T-helper 1 cell treated with Interleukin-12 subunit alpha and Interleukin-12 subunit beta and Interleukin-4 antibody, amounts not matched to agents 30 μg/mL and 1 μg/mL, for 36 hours (primary cell): ENCODE measurements around the gene MARCHF9.

Experiments used
- H3K27ac Mint-ChIP-seq: one replicate; pipeline ENCODE4 v1.8.0; 2021; ENCODE audit warnings: mild to moderate bottlenecking, mixed read lengths
- H3K27me3 Mint-ChIP-seq: one replicate; pipeline ENCODE4 v1.8.0; 2021; ENCODE audit warnings: low read depth, mixed read lengths
- H3K36me3 Mint-ChIP-seq: one replicate; pipeline ENCODE4 v1.8.0; 2021; ENCODE audit warnings: low read depth, mixed read lengths
- H3K4me1 Mint-ChIP-seq: one replicate; pipeline ENCODE4 v1.8.0; 2021; ENCODE audit warnings: low read depth, mixed read lengths
- H3K4me3 Mint-ChIP-seq: one replicate; pipeline ENCODE4 v1.8.0; 2021; ENCODE audit warnings: mild to moderate bottlenecking, moderate library complexity, mixed read lengths
- H3K9me3 Mint-ChIP-seq: one replicate; pipeline ENCODE4 v1.8.0; 2021; ENCODE audit warnings: mixed read lengths

Gene MARCHF9

DNA sequence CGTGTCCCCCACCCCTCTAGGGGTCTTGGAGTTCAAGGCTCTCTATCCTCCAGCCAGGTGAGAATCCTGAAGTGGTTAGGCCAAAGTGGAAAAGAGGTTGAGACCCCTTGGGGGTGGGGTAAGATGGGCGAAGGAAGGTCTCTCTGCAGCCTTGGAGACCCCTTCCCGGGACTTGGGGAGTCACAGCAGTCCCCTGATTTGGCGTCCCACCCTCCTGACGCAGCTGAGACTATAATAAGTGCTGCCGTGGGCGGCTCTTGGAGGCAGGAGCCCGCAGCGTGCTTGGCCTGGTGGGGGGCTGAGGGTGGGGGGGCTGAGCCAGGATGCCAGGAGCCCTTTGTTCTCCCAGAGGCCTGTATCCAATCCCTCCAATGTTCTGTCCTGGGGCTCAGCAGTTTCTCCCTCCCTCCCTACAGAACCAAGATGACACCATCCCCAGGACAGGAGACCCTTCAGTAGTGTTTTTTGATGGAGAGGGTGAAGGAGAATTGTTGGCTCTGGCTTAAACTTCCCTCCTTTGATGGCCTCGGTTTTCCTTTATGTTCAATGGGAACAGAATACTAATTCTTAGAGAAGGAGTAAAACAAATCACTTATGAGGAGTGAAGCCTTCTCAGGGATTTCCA is 14.9 kb upstream of the MARCHF9 start:
- Mint-ChIP-seq H3K4me1 (peaks cover 38% of the 10 kb centered on the region), H3K27me3 (no peaks in the 10 kb centered on the region), H3K9me3 (no peaks in the 10 kb centered on the region), H3K27ac (peak overlapping the region; percentile 6), H3K4me3 (peak overlapping the region; percentile 90), H3K36me3 (peaks cover 26% of the 10 kb centered on the region)

DNA sequence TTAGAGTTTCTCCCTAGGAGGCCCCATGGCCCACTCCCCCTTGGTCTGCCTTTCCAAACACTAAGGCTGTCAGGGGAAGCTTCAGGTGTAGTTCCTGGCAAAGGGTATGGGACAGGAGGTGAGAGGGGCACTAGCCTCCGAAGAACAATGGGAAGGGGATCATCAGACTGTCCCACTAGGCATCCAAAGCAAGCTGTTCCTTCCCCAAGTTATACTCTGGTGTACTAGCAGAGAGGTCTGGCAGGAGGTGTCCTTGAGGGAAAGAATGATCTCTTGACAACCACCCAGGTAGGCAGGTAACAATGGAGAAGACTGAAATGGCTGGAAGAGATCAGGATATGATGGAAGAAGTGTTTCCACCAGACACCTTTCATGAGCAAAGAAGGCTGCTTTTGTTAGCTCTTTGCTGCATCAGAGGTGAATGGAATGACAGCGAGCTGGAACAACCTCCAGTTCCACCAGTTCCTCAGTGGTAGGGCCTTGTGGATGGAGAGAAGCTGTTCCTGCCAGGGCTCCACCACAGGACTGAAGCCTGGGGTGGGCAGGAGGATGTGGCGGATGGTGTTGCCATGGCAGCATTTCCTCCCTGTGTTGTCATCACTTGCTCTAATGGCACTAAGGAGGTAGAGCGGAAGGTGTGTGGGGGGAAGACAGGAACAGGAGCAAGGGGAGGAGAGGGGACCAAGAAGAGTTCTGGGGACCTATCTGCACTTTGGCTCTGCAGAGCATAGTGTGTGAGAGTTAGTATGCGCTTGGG is 14.1 kb upstream of the MARCHF9 start:
- H3K9me3 Mint-ChIP-seq = no peaks in the 10 kb centered on the region
- no peaks in the 10 kb centered on the region for H3K27me3 Mint-ChIP-seq
- peak overlapping the region; percentile 90 for H3K4me3 Mint-ChIP-seq
- peaks cover 41% of the 10 kb centered on the region for H3K4me1 Mint-ChIP-seq
- peak overlapping the region; percentile 88 for H3K27ac Mint-ChIP-seq
- peaks cover 25% of the 10 kb centered on the region for H3K36me3 Mint-ChIP-seq

DNA sequence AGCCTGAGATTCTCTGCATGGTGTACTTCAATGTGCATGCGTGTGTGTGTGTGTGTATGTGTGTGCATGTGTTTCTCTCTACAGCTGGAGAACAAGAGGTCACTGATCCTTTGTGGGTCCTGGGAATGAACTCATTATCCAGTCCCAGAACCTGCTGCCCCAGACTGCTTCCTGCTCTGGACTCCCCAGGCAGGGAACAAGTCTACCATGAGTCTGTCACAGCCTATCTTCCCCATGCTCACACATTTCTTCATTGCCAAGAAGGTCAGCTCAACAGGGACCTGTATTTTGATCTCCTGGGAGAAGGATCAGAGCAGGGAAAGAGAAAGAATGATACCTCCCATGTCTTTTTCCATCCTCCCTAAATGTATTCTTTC is 13.5 kb upstream of the MARCHF9 start:
- no peaks in the 10 kb centered on the region for H3K9me3 Mint-ChIP-seq
- H3K4me1 Mint-ChIP-seq = peaks cover 47% of the 10 kb centered on the region
- H3K27ac Mint-ChIP-seq = peak overlapping the region; percentile 88
- peak overlapping the region; percentile 90 for H3K4me3 Mint-ChIP-seq
- H3K27me3 Mint-ChIP-seq = no peaks in the 10 kb centered on the region
- H3K36me3 Mint-ChIP-seq = peaks cover 28% of the 10 kb centered on the region

DNA sequence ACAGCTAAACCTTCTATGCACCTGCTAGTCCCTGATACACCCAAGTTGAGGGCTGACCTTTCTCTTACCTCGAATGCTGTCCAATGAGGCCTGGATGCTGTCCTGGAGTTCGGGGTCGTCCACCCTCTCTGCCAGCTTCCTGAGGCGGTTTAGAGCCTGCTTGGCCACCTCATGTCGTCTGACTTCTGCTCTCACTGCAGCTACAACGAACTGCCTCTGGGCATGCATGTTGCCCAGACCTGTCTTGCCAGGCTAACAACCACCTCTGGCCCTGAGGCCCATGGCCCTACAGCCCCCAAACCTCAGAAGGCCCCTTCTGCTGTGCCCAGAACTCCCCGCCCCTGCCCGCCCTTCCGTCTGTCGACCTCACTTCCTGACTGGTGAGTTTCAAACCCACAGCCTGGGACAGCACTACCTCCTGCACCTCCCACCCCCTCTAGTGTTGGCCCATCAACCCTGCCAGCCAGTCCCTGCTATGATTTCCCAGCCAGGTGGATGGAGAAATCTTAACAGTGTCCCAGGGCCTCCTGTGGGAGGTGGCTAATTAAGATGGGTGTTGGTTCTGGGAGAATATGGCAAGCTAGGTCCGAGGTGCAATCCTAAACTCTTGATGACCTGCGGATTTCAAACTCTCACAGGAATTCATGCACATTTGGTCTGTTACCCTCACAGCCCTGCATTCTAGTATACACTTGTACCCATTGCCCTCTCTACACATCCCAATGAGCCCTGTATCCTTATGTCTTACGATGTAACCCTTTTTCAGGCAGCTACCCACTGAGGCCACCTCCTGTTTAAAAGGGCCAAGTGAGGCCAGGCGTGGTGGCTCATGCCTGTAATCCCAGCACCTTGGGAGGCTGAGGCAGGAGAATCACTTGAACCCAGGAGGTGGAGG is 12.8 kb upstream of the MARCHF9 start:
- Mint-ChIP-seq H3K36me3 (peaks cover 26% of the 10 kb centered on the region), H3K4me3 (peak overlapping the region; percentile 90), H3K27ac (peak overlapping the region; percentile 88), H3K27me3 (no peaks in the 10 kb centered on the region), H3K9me3 (no peaks in the 10 kb centered on the region), H3K4me1 (peaks cover 46% of the 10 kb centered on the region)

DNA sequence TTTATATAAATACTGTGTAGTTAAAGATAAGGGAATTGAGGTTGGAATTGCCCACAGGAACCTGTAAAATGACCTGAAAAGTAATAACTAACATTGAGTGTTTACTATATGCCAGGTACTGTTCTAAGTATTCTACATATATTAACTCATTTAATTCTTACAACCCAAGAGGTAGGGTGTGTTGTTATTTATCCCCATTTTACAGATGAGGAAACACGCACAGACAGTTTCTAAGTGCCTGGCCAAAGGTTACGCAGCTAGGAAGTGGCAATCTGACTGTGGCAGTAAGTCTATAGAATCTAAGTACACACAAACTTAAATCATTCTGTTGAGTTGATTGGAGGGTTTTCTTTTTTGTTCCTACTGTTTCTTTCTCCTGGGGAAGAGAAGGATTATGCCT is 11.1 kb upstream of the MARCHF9 start:
- Mint-ChIP-seq H3K36me3 (peaks cover 34% of the 10 kb centered on the region), H3K4me1 (peaks cover 50% of the 10 kb centered on the region), H3K27ac (peak overlapping the region; percentile 97), H3K9me3 (no peaks in the 10 kb centered on the region), H3K4me3 (peak overlapping the region; percentile 88), H3K27me3 (no peaks in the 10 kb centered on the region)

DNA sequence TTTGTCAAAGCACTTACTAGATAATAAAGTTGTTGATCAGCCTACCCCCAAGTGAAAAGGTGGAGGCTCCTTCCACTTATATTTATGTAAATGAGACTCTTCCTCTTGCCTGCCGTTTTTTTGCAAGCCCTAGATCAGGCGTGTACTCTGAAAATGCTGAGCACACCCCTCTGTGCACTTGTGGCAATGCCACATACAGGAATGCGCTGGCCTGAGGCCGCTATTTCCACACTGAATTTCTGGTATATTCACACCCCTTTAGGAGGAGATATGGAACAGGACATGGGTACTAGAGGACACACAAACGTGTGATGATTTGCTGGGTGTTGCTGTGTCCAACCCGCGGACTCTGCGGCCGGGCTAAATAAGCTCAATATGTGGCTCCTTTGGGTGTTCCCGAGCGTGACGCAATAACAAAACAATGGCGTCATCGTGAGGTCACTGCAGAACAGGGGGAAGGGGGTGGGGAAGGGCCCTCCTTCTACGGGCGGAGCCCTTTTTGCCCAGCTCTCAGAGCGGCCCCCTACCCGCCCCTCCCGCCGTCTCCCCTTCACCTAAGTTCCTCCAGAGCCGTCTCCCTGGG is 10.6 kb upstream of the MARCHF9 start:
- H3K9me3 Mint-ChIP-seq = no peaks in the 10 kb centered on the region
- H3K36me3 Mint-ChIP-seq = peaks cover 34% of the 10 kb centered on the region
- peak overlapping the region; percentile 88 for H3K4me3 Mint-ChIP-seq
- peaks cover 46% of the 10 kb centered on the region for H3K4me1 Mint-ChIP-seq
- peak overlapping the region; percentile 97 for H3K27ac Mint-ChIP-seq
- H3K27me3 Mint-ChIP-seq = no peaks in the 10 kb centered on the region

DNA sequence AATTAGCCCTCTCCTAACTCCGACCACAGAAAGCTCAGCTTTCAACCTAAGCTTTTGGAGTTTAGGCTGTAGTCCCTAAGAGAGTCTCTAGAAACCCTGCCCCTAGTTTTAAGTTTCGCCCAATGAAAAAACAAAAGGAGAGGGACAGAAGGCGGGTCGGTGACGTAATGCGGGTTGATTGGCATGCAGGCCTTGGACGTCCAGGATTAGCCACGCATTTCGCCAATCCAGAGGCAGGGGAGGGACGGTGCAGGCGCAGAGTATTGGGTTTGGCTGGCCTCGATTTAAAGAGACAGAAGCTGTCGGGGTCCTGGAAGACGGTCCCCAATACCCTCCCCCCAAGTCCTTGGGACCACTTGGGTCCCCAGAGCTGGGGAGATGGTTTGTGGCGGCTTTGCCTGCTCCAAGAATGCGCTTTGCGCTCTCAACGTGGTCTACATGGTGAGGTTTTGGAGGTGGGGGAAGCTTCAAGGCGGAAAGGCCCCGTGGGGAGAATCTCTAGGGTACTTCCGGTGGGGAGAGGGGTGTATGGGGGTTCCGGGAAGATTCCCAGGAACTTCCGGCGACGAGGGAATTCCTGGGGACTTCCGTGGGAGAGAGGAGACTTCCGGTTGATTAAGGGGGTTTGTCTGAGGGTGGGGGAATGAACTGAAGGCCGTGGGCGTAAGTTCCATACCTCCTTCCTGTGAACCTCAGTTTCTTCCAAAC is 10.0 kb upstream of the MARCHF9 start, which contains the start of gene TSPAN31:
Gene TSPAN31 (plus strand): TSS at position 263 of the 708 bp plus-strand sequence. CDS start 116 bp downstream, at position 379.
- peak within 1 kb of the TSS; percentile 97 for H3K27ac Mint-ChIP-seq
- H3K36me3 Mint-ChIP-seq = peaks cover 32% of the 10 kb centered on the region
- H3K4me3 Mint-ChIP-seq = peak within 1 kb of the TSS; percentile 88
- no peaks in the 10 kb centered on the region for H3K9me3 Mint-ChIP-seq
- H3K27me3 Mint-ChIP-seq = no peaks in the 10 kb centered on the region
- peaks cover 42% of the 10 kb centered on the region for H3K4me1 Mint-ChIP-seq

DNA sequence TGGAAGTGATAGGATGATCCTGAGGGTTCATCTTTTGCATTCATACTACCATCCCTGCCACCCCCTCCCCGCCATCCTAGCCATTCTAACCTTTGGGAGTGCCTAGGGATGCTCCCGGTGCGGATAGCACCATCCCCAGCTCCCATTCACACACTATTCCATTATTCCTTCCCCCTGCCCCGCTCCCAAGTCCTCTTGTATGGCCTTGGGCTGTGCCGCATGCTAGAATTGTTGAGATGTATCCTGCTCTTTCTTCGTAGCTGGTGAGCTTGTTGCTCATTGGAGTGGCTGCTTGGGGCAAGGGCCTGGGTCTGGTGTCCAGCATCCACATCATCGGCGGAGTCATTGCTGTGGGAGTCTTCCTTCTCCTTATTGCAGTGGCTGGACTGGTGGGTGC is 9.4 kb upstream of the MARCHF9 start:
- no peaks in the 10 kb centered on the region for H3K27me3 Mint-ChIP-seq
- peaks cover 45% of the 10 kb centered on the region for H3K4me1 Mint-ChIP-seq
- peaks cover 36% of the 10 kb centered on the region for H3K36me3 Mint-ChIP-seq
- peak overlapping the region; percentile 88 for H3K4me3 Mint-ChIP-seq
- no peaks in the 10 kb centered on the region for H3K9me3 Mint-ChIP-seq
- H3K27ac Mint-ChIP-seq = peak overlapping the region; percentile 97

DNA sequence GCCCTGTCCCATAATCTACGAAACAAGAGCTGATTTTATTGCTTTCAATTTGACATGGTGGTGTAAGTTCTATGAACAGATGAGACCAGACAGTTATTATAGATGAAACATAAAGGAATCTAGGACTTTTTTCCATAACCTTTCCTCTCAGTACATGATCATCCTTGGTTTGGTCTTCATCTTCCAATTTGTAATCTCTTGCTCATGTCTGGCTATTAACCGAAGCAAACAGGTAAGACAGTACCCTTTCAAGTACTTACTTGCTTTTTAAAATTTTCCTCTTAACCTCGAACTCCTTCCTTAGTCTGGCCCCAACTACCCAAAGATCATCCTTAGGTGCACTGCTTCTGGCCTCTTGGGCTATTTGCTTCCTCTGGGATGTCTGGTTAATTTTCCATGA is 8.9 kb upstream of the MARCHF9 start:
- H3K9me3 Mint-ChIP-seq = no peaks in the 10 kb centered on the region
- H3K4me1 Mint-ChIP-seq = peaks cover 42% of the 10 kb centered on the region
- H3K4me3 Mint-ChIP-seq = peak overlapping the region; percentile 88
- H3K36me3 Mint-ChIP-seq = peaks cover 36% of the 10 kb centered on the region
- H3K27ac Mint-ChIP-seq = peak overlapping the region; percentile 97
- no peaks in the 10 kb centered on the region for H3K27me3 Mint-ChIP-seq

DNA sequence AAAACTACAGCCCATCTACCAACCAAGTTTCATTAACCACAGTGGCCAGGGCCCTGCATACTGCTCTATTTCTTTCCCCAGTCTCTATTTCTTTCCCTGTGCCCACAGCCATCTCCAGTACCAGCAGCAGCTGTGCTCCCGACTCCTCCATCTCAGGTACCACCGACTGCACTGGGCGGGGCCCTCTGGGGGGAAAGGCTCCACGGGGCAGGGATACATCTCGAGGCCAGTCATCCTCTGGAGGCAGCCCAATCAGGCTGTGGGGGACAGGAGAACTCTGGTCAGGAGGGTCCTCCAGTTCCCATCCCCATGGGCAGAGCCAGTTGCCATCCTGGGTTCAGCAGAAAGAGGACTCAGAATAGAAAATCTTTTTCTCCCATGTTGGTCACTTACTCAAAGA is 5.8 kb upstream of the MARCHF9 start:
- Mint-ChIP-seq H3K4me1 (peaks cover 60% of the 10 kb centered on the region), H3K36me3 (peaks cover 42% of the 10 kb centered on the region), H3K27ac (no peak overlapping the region), H3K9me3 (no peaks in the 10 kb centered on the region), H3K4me3 (no peak overlapping the region), H3K27me3 (no peaks in the 10 kb centered on the region)

DNA sequence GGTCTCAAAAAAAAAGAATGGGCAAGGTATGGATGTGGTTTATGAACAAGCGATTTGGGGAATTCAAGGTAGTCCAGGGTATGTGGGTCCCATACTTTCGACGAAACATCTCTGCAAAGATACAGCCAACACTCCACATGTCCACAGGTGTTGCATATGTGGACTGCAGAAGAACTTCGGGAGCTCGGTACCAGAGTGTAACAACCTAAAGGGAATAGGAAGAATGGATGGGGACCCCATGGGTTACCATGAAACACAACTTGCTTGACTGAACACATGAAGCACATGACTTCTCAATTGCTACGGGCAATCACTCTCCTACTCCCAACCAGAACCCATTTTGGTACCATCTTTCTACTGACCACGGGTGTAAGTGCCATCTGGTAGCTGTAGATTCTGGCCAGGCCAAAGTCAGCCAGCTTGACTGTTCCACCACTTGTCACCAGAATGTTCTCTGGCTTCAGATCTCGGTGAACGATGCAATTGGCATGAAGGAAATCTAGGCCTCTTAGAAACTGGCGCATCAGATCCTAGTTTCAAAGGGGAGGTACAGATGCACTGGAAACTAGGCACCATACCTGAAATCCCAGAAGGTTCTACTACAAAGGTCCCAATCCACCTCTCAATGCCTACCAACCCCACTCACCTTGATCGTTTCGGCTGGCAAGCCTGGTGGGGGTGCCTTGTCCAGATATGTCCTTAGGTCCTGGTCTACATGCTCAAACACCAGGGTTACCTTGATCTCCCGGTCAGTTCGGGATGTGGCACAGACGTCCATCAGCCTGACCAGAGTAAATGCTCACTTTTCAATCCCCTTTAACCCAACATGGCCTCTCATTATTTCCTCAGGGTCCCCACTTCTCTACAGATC is 4.1 kb upstream of the MARCHF9 start:
- H3K27ac Mint-ChIP-seq = peak overlapping the region; percentile 88
- no peaks in the 10 kb centered on the region for H3K9me3 Mint-ChIP-seq
- H3K36me3 Mint-ChIP-seq = peaks cover 39% of the 10 kb centered on the region
- H3K4me3 Mint-ChIP-seq = peak overlapping the region; percentile 96
- no peaks in the 10 kb centered on the region for H3K27me3 Mint-ChIP-seq
- H3K4me1 Mint-ChIP-seq = peaks cover 54% of the 10 kb centered on the region

DNA sequence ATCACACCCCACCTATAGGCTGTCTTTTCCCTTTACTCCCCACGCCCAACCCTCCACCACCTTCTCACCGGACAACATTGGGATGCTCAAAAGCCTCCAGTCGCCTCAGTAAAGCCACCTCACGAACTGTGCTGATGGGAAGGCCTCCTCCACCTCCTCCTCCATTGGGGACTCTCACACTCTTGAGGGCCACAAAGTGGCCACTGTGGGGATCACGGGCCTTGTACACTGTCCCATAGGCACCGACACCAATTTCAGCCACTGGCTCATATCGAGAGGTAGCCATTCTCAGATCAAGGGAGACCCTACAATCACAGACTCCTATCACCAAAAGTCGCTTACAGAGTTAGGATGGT is 3.5 kb upstream of the MARCHF9 start:
- H3K36me3 Mint-ChIP-seq = peaks cover 35% of the 10 kb centered on the region
- no peaks in the 10 kb centered on the region for H3K9me3 Mint-ChIP-seq
- H3K27ac Mint-ChIP-seq = peak overlapping the region; percentile 88
- H3K27me3 Mint-ChIP-seq = peaks cover 3% of the 10 kb centered on the region
- peak overlapping the region; percentile 96 for H3K4me3 Mint-ChIP-seq
- peaks cover 52% of the 10 kb centered on the region for H3K4me1 Mint-ChIP-seq
